ENCODE measurements around the gene ZC3H12A.

- no peak for TF ChIP-seq POLR2A (IDR thresholded peaks at IDR 0.05; ENCODE audit: low read length)
- TF ChIP-seq CTCF (IDR thresholded peaks at IDR 0.05): no peak
These were observed 49.2 kb upstream of the ZC3H12A start for GRCh38 chr1:37425221-37425620.
